Stimulated activated CD4-positive, alpha-beta T cell treated with anti-CD3 and anti-CD28 coated beads, Interleukin-4, amount 100 ng/mL, for 1 hour (primary cell): ENCODE data around the gene STUM.

Experiments used
- DNase-seq: peaks from one replicate; pipeline ENCODE4 v3.0.0-alpha.2; 2020

The STUM gene

GRCh38 chr1:226642421-226642820 lies 93.9 kb downstream of the STUM start:
- DNase-seq, result no peak

DNA sequence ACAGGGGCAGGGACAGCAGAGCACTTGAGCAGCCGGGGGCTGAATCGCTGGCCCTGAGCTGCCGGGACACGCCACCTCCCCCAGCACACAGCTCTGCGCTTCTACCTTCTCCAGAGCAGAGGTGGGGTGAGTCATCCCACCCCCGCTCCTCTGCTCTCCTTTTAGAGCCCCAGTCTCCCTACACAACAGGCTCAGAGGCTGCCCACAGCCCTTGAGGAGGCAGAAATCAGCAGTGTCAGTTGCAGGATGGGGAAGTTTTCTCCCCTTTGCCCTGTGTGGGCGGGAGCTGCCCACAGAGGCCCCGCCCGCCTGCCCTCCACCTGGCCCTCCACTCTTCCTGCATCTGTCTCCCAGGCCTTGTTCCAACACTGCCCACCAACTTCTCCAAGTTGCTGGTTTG lies 94.6 kb downstream of the STUM start:
- peak; percentile 78 for DNase-seq

GRCh38 chr1:226643611-226644540 lies 95.3 kb downstream of the STUM start:
- peak; percentile 35 for DNase-seq

GRCh38 chr1:226644541-226645176 lies 96.1 kb downstream of the STUM start:
- peak; percentile 47 for DNase-seq

DNA sequence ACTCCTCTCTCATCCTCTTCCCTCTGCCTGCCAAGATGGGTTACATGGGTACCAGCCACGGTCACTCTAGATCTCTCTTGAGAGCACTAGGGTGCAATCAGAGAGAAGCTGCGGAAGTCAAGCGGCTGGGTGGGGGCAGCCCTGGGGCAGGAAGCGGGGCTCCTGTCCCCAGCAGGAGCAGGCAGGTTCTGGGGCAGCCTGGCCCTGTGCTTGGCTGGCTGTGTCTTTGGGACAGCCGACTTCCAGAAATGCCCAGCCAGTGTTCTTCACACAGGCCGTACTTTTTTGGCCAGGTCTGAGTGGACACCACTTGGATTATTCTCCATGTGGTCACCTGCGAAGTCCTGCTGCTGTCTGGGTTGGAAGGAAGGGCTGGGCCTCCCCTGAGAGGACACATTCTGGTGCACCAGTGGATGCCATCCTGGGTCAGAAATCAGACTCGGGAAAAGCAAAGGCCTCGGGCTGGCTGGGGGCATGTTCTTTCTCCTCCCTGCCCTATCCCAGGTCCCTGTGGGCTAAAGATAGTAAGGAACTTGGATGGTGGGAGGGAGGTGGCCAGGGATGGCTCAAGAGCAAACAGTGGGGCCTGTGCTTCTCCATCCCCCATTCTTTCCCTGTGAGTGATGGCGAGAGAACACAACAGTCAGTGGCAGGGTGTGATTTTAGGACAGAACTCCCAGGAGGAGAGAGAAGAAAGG lies 96.9 kb downstream of the STUM start:
- DNase-seq, result no peak

- DNase-seq, result no peak
Observed at GRCh38 chr1:226646026-226646869, 97.7 kb downstream of the STUM start.

- DNase-seq, result no peak
Observed at GRCh38 chr1:226646870-226647449, 98.4 kb downstream of the STUM start.

GRCh38 chr1:226647719-226648118 lies 99.2 kb downstream of the STUM start:
- no peak for DNase-seq

GRCh38 chr1:226648421-226648820 lies 99.9 kb downstream of the STUM start:
- no peak for DNase-seq

DNA sequence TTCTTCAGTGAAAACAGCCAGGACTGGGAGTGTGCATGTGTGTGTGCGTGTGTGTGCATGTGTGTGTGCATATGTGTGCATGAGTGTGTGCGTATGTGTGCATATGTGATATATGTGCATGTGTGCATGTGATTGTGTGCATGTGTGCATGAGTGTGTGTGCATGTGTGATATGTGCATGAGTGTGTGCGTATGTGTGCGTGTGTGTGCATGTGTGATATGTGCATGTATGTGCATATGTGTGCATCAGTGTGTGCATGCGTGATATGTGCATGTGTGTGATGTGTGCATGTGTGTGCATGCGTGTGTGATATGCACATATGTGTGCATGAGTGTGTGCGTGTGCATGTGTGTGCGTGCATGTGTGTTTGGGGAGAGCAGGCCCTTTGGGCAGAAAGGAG lies 100.7 kb downstream of the STUM start:
- no peak for DNase-seq

GRCh38 chr1:226649780-226650179 lies 101.2 kb downstream of the STUM start:
- DNase-seq, result peak; percentile 27

GRCh38 chr1:226650236-226650841 lies 101.8 kb downstream of the STUM start:
- no peak for DNase-seq

- no peak for DNase-seq
Observed at GRCh38 chr1:226651041-226651731, 102.6 kb downstream of the STUM start.

DNA sequence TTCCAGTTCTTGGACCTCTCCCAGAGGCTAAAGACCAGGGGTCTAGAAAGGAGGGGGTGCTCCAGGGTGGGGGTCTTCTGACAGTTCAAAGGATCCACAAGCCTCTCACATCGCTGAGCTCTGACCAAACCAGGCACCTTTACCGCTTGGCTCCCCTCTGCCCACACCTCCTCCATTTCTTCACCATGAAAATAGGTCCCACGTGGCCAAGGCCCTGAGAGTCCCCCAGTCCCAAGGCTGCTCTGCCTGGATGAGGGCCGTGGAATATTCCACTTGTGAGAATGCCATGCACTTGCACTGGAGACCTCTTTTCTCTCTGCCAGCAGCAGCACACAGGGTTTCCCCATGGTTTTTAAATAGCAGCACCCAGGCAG lies 103.2 kb downstream of the STUM start:
- DNase-seq, result no peak

DNA sequence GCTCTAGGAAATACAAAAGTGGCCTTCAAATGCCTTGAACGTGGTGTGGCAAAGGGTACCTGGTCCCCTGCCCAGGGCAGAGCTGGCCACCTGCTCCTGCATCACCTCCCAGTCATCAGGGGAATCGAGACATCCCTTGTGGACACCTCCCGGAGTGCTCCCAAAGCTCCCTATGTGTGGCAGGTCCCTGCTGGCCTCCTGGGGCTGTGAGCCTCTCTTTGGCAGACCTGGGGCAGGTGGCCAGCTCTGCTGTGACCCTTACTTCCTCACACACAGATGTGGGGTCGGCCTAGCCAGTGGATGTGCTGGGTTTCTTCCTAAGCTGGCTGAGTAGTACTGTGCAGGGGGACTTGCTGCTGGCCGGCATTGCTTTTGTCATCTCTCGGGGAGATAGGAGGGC lies 104.0 kb downstream of the STUM start:
- no peak for DNase-seq

GRCh38 chr1:226653311-226653921 lies 104.9 kb downstream of the STUM start:
- no peak for DNase-seq

GRCh38 chr1:226654046-226654667 lies 105.6 kb downstream of the STUM start:
- no peak for DNase-seq

DNA sequence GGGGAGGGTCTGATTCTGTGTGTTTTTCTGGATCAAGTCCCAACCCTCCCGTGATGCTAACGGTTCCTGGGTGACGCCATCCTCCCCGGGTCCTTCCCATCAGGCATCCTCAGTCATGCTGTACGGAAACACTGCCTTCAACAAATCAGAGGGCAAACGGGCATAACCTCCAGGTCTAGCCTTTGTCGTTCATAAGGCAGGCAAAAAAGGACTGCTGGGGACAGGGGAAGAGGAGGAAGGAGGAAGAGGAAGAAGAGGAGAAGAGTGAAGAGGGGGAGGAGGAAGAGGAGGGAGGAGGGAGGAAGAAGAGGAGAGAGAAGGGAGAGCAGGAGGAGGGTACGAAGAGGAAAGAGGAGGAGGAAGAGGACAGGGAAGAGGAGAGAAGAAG lies 106.1 kb downstream of the STUM start:
- no peak for DNase-seq

- no peak for DNase-seq
Observed at GRCh38 chr1:226655251-226656163, 106.9 kb downstream of the STUM start.
